ENCODE results near the gene ZCCHC24.
"Not testable (repeated sequence)": the region's sequence is repeated elsewhere in the genome, so short reads cannot be mapped to it uniquely, and the experiment has no call there.

ZCCHC24 gene

DNA sequence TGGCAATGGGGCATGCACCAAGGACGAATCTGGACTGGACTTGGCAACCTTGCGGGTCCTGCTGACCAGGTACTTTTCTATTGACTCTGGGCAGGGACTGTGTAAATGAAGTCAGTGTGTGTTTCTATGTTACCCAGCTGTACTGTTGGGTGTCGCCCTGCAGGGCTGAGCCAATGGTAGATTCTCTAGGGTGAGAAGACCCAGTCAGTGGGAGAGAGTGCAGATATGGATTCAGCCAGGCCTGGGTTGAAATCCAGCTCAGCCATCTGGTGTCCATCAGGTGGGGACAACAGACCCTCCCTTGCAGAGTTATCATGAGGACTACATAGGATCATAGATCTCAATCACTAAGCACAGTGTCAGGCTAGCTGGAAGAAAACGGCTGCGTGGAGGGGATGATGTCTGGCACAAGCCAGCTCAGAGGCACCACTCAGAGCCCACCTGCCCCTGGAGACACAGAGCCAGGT, 103.1 kb downstream of the ZCCHC24 start:
- Histone ChIP-seq H3K4me2 (ENCODE audit: low read length) (no peak overlapping the region), H4K20me1 (ENCODE audit: insufficient read depth, low read length) (no peaks in the 10 kb centered on the region), H2AFZ (ENCODE audit: low read length) (no peak overlapping the region), H3K27ac (ENCODE audit: low read depth, low read length, poor library complexity, severe bottlenecking) (no peak overlapping the region), H3K9me2 (ENCODE audit: low read depth, low read length) (no peaks in the 10 kb centered on the region), H3K36me3 (ENCODE audit: insufficient read depth, low read length) (no peaks in the 10 kb centered on the region), H3K4me1 (ENCODE audit: insufficient read depth, low read length, severe bottlenecking) (peaks cover 7% of the 10 kb centered on the region), H3F3A (ENCODE audit: insufficient read depth, low read length) (no peaks in the 10 kb centered on the region), H3K4me3 (ENCODE audit: low read depth, low read length, poor library complexity, severe bottlenecking) (no peak overlapping the region), H3K27me3 (ENCODE audit: insufficient read depth, low read length) (peaks cover 5% of the 10 kb centered on the region; the same call in 1 of the 2 replicates), H3K9ac (ENCODE audit: low read length) (no peak overlapping the region), H3K79me2 (ENCODE audit: insufficient read depth, low read length) (no peaks in the 10 kb centered on the region), H3K9me3 (ENCODE audit: low read length) (no peaks in the 10 kb centered on the region)
- TF ChIP-seq, protein P1, sequence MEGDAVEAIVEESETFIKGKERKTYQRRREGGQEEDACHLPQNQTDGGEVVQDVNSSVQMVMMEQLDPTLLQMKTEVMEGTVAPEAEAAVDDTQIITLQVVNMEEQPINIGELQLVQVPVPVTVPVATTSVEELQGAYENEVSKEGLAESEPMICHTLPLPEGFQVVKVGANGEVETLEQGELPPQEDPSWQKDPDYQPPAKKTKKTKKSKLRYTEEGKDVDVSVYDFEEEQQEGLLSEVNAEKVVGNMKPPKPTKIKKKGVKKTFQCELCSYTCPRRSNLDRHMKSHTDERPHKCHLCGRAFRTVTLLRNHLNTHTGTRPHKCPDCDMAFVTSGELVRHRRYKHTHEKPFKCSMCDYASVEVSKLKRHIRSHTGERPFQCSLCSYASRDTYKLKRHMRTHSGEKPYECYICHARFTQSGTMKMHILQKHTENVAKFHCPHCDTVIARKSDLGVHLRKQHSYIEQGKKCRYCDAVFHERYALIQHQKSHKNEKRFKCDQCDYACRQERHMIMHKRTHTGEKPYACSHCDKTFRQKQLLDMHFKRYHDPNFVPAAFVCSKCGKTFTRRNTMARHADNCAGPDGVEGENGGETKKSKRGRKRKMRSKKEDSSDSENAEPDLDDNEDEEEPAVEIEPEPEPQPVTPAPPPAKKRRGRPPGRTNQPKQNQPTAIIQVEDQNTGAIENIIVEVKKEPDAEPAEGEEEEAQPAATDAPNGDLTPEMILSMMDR (IDR thresholded peaks at IDR 0.05; ENCODE audit: low read length) = no peak
- TF ChIP-seq EZH2 (IDR thresholded peaks at IDR 0.05; ENCODE audit: borderline replicate concordance, low read length) = no peak

DNA sequence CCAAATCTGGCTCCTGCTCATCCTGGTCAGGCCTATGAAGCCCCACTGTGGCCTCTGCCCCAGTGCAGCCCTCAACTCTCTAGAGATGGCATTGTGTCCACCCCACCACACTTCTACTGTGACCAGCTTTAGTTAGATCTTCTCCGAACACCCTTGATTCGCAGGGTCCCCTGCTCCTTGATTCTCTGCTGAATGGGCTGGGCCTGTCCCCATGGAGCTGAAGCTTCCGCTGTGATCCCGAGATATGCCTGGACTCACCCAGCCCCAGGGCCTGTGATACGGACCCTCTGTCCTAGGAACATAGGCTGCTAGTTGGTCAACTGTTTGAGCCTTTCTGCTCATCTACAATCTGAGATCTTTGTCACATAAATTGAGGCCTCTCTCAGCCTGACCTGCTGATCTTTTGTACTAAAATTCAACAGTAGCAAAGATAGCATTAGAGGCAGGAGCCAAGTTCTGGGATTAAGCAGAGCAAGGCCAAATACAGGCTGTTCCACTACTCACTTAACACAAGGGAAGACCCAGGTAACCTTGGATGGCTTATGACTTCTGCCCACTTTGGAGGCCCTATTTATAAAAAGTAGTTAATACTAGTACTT, 104.7 kb downstream of the ZCCHC24 start:
- Histone ChIP-seq H3K9me3 (ENCODE audit: low read length) (no peaks in the 10 kb centered on the region), H3K27me3 (ENCODE audit: insufficient read depth, low read length) (peaks cover 5% of the 10 kb centered on the region; the same call in 1 of the 2 replicates), H3K27ac (ENCODE audit: low read depth, low read length, poor library complexity, severe bottlenecking) (no peak overlapping the region), H3K9me2 (ENCODE audit: low read depth, low read length) (no peaks in the 10 kb centered on the region), H3K4me1 (ENCODE audit: insufficient read depth, low read length, severe bottlenecking) (no peaks in the 10 kb centered on the region), H3K4me2 (ENCODE audit: low read length) (no peak overlapping the region), H3K79me2 (ENCODE audit: insufficient read depth, low read length) (no peaks in the 10 kb centered on the region), H2AFZ (ENCODE audit: low read length) (no peak overlapping the region), H4K20me1 (ENCODE audit: insufficient read depth, low read length) (no peaks in the 10 kb centered on the region), H3F3A (ENCODE audit: insufficient read depth, low read length) (no peaks in the 10 kb centered on the region), H3K36me3 (ENCODE audit: insufficient read depth, low read length) (no peaks in the 10 kb centered on the region), H3K9ac (ENCODE audit: low read length) (no peak overlapping the region), H3K4me3 (ENCODE audit: low read depth, low read length, poor library complexity, severe bottlenecking) (no peak overlapping the region)
- no peak for TF ChIP-seq EZH2 (IDR thresholded peaks at IDR 0.05; ENCODE audit: borderline replicate concordance, low read length)
- TF ChIP-seq, protein P1 (IDR thresholded peaks at IDR 0.05; ENCODE audit: low read length) = no peak

DNA sequence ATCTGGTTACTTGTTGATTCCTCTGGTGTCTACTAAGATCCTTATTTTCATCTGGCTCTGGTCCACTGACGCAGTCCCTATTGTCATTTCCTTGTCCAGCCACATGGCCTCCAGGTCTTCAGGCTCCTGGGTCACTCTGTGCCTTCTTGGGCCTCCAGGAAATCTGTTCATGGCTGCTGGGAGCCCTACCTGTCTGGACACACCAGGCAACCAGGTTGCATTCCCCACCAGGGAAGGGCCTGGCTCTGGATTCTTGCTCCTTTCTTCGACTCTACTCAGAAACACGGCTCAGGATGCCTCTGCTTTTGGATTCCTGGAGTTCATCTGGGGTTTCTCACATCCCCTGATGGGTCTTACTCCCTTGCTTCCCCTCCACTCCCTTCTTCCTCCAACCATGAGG, 106.2 kb downstream of the ZCCHC24 start:
- Histone ChIP-seq H3K9ac (ENCODE audit: low read length) (no peak overlapping the region), H3F3A (ENCODE audit: insufficient read depth, low read length) (no peaks in the 10 kb centered on the region), H3K27me3 (ENCODE audit: insufficient read depth, low read length) (peaks cover 5% of the 10 kb centered on the region; the same call in 1 of the 2 replicates), H3K4me2 (ENCODE audit: low read length) (no peak overlapping the region), H3K36me3 (ENCODE audit: insufficient read depth, low read length) (no peaks in the 10 kb centered on the region), H3K9me3 (ENCODE audit: low read length) (no peaks in the 10 kb centered on the region), H3K4me1 (ENCODE audit: insufficient read depth, low read length, severe bottlenecking) (no peaks in the 10 kb centered on the region), H2AFZ (ENCODE audit: low read length) (no peak overlapping the region), H3K9me2 (ENCODE audit: low read depth, low read length) (no peaks in the 10 kb centered on the region), H3K27ac (ENCODE audit: low read depth, low read length, poor library complexity, severe bottlenecking) (no peak overlapping the region), H3K4me3 (ENCODE audit: low read depth, low read length, poor library complexity, severe bottlenecking) (no peak overlapping the region), H3K79me2 (ENCODE audit: insufficient read depth, low read length) (no peaks in the 10 kb centered on the region), H4K20me1 (ENCODE audit: insufficient read depth, low read length) (no peaks in the 10 kb centered on the region)
- TF ChIP-seq, protein P1 (IDR thresholded peaks at IDR 0.05; ENCODE audit: low read length) = no peak
- no peak for TF ChIP-seq EZH2 (IDR thresholded peaks at IDR 0.05; ENCODE audit: borderline replicate concordance, low read length)

DNA sequence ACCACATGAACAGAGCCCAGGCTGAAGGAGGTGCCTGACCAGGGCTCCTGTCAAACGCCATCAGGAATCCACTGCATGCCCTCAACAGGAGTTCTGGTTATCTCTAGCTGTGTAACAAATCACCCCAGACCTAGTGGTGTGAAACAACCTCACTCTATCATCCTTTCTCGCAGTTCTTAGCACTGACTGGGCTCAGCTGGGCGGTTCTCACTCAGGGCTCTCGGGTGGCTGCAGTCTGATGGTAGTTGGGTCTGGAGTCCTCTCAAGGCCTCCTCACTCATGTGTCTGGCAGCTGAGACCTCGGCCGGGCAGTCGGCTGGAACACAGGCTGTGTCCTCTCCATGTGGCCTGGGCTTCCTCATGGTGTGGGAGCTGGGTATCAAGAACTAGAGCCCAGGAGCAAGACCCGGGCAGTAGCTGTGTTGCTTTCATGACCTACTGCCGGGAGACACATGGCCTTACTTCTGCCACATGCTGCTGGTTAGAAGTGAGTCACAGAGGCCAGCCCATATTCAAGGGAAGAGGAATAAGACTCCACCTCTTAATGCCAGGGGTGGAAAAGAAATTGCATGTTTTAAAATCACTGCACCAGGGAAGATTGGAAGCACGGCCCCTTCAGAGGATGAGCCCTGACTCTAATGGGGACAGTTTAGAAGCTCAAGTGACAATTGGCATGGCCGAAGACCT, 107.5 kb downstream of the ZCCHC24 start:
- H3K9ac ChIP-seq (ENCODE audit: low read length); H3K79me2 ChIP-seq (ENCODE audit: insufficient read depth, low read length); H3K4me1 ChIP-seq (ENCODE audit: insufficient read depth, low read length, severe bottlenecking); H3F3A ChIP-seq (ENCODE audit: insufficient read depth, low read length); H4K20me1 ChIP-seq (ENCODE audit: insufficient read depth, low read length); H3K4me3 ChIP-seq (ENCODE audit: low read depth, low read length, poor library complexity, severe bottlenecking); H3K36me3 ChIP-seq (ENCODE audit: insufficient read depth, low read length); H3K27me3 ChIP-seq (ENCODE audit: insufficient read depth, low read length); H3K4me2 ChIP-seq (ENCODE audit: low read length); H3K27ac ChIP-seq (ENCODE audit: low read depth, low read length, poor library complexity, severe bottlenecking); H2AFZ ChIP-seq (ENCODE audit: low read length); H3K9me2 ChIP-seq (ENCODE audit: low read depth, low read length); H3K9me3 ChIP-seq (ENCODE audit: low read length): not testable (repeated sequence)
